Hepatocyte (in vitro differentiated cells): ENCODE measurements around the gene ITPKB.

Experiments
- CTCF ChIP-seq: fragments of 200-600 bp; sonication (generic); IDR thresholded peaks from 2 replicates; pipeline ENCODE4 v1.5.1; 2016; ENCODE audit warnings: antibody characterized with exemption, mild to moderate bottlenecking; ENCODE audit not compliant: poor library complexity
- EZH2 ChIP-seq: fragments of 200-600 bp; sonication (generic); IDR thresholded peaks from 2 replicates; pipeline ENCODE4 v1.6.1; 2016; ENCODE audit warnings: antibody characterized with exemption, mild to moderate bottlenecking, borderline replicate concordance
- EZH2phosphoT487 ChIP-seq: fragments of 200-600 bp; sonication (generic); IDR thresholded peaks from one replicate; pipeline ENCODE4 v1.6.1; 2018; ENCODE audit warnings: antibody characterized with exemption, mild to moderate bottlenecking, low read depth, moderate library complexity; ENCODE audit not compliant: unreplicated experiment, severe bottlenecking

- TF ChIP-seq CTCF (no peak), EZH2phosphoT487 (no peak), EZH2 (no peak)
These were observed 24.8 kb upstream of the ITPKB start for GRCh38 chr1:226763905-226764264.
